Activated naive CD8-positive, alpha-beta T cell treated with anti-CD3 and anti-CD28 coated beads for 36 hours (primary cell): Measurements from ENCODE around the gene NTN5. TPM values are rescaled to one million over a fixed set of nuclear protein-coding genes. Genes with fewer than 3 reads are reported as not detected.
"Not testable (repeated sequence)": the region's sequence is repeated elsewhere in the genome, so short reads cannot be mapped to it uniquely, and the experiment has no call there.

ENCODE experiments used
- DNase-seq: peaks from one replicate; pipeline ENCODE4 v3.0.0; 2021
- H3K27ac Mint-ChIP-seq: one replicate; pipeline ENCODE4 v1.8.0; 2022; ENCODE audit warnings: mild to moderate bottlenecking, moderate library complexity, mixed read lengths
- H3K27me3 Mint-ChIP-seq: one replicate; pipeline ENCODE4 v1.8.0; 2022; ENCODE audit warnings: mild to moderate bottlenecking, mixed read lengths
- H3K36me3 Mint-ChIP-seq: one replicate; pipeline ENCODE4 v1.8.0; 2021; ENCODE audit warnings: mild to moderate bottlenecking, mixed read lengths
- H3K4me1 Mint-ChIP-seq: one replicate; pipeline ENCODE4 v1.8.0; 2021; ENCODE audit warnings: mixed read lengths
- H3K4me3 Mint-ChIP-seq: one replicate; pipeline ENCODE4 v1.8.0; 2022; ENCODE audit warnings: mild to moderate bottlenecking, moderate library complexity, mixed read lengths
- H3K9me3 Mint-ChIP-seq: one replicate; pipeline ENCODE4 v1.8.0; 2022; ENCODE audit warnings: mixed read lengths
- total RNA-seq, 2 experiments: library from RNA; stranded (reverse); gene quantifications; one replicate each; pipeline ENCODE4 v1.2.3, GENCODE V29; 2021

NTN5 gene
- total RNA-seq, 2 experiments from 2014 or later, result 0.21 to 0.24 TPM

GRCh38 chr19:48634424-48635262 is 38.2 kb downstream of the NTN5 start:
- Mint-ChIP-seq H3K9me3 (no peaks in the 10 kb centered on the region), H3K36me3 (peaks cover 12% of the 10 kb centered on the region), H3K27me3 (no peaks in the 10 kb centered on the region), H3K27ac (peak overlapping the region; percentile 85), H3K4me1 (peaks cover 48% of the 10 kb centered on the region), H3K4me3 (peak overlapping the region; percentile 77)
- peak; percentile 91 for DNase-seq

DNA sequence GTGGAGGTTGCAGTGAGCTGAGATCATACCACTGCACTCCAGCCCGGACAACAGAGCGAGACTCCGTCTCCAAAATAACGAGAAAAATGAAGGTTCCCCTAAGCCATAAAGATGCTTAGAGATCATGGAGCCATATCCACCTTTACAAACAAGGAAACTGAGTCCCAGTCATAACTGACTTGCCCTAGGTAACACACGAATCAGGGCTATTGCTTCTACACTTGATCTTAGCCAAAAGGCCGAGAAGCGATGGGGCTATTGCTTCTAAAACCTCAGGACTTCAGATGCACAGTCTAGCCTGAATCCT is 38.8 kb downstream of the NTN5 start:
- H3K4me3 Mint-ChIP-seq, result peak overlapping the region; percentile 77
- peaks cover 43% of the 10 kb centered on the region for H3K4me1 Mint-ChIP-seq
- H3K36me3 Mint-ChIP-seq, result peaks cover 12% of the 10 kb centered on the region
- no peak for DNase-seq
- H3K9me3 Mint-ChIP-seq, result no peaks in the 10 kb centered on the region
- peak overlapping the region; percentile 85 for H3K27ac Mint-ChIP-seq
- no peaks in the 10 kb centered on the region for H3K27me3 Mint-ChIP-seq

GRCh38 chr19:48633148-48634035 is 39.4 kb downstream of the NTN5 start:
- peaks cover 6% of the 10 kb centered on the region for H3K36me3 Mint-ChIP-seq
- no peaks in the 10 kb centered on the region for H3K9me3 Mint-ChIP-seq
- H3K4me3 Mint-ChIP-seq, result peak overlapping the region; percentile 77
- no peaks in the 10 kb centered on the region for H3K27me3 Mint-ChIP-seq
- H3K27ac Mint-ChIP-seq, result peak overlapping the region; percentile 85
- H3K4me1 Mint-ChIP-seq, result peaks cover 37% of the 10 kb centered on the region
- no peak for DNase-seq

GRCh38 chr19:48632692-48633147 is 40.1 kb downstream of the NTN5 start:
- DNase-seq, result no peak
- Mint-ChIP-seq H3K9me3 (no peaks in the 10 kb centered on the region), H3K36me3 (peaks cover 5% of the 10 kb centered on the region), H3K27ac (peak overlapping the region; percentile 85), H3K4me3 (peak overlapping the region; percentile 40), H3K4me1 (peaks cover 31% of the 10 kb centered on the region), H3K27me3 (no peaks in the 10 kb centered on the region)

DNA sequence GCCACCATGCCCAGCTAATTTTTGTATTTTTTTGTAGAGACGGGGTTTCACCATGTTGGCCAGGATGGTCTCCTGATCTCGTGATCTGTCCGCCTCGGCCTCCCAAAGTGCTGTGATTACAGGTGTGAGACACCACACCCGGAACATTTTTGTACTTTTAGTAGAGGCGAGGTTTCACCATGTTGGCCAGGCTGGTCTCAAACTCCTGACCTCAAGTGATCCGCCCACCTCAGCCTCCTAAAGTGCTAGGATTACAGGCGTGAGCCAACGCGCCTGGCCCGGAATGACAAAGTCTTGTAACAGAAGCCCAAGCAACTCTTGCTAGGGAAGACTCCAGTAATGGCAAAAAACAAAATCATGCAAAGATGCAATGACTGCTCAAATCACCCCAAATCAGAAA is 40.5 kb downstream of the NTN5 start:
- not testable (repeated sequence) for H3K27me3 Mint-ChIP-seq, H3K9me3 Mint-ChIP-seq, H3K36me3 Mint-ChIP-seq, DNase-seq
- Mint-ChIP-seq H3K4me1 (peaks cover 29% of the 10 kb centered on the region), H3K27ac (peak overlapping the region; percentile 38), H3K4me3 (peak overlapping the region; percentile 40)

GRCh38 chr19:48631225-48631624 is 41.6 kb downstream of the NTN5 start:
- no peak overlapping the region for H3K4me3 Mint-ChIP-seq
- no peaks in the 10 kb centered on the region for H3K9me3 Mint-ChIP-seq
- H3K36me3 Mint-ChIP-seq, result peaks cover 5% of the 10 kb centered on the region
- no peaks in the 10 kb centered on the region for H3K27me3 Mint-ChIP-seq
- DNase-seq, result no peak
- H3K4me1 Mint-ChIP-seq, result peaks cover 32% of the 10 kb centered on the region
- H3K27ac Mint-ChIP-seq, result peak overlapping the region; percentile 45

DNA sequence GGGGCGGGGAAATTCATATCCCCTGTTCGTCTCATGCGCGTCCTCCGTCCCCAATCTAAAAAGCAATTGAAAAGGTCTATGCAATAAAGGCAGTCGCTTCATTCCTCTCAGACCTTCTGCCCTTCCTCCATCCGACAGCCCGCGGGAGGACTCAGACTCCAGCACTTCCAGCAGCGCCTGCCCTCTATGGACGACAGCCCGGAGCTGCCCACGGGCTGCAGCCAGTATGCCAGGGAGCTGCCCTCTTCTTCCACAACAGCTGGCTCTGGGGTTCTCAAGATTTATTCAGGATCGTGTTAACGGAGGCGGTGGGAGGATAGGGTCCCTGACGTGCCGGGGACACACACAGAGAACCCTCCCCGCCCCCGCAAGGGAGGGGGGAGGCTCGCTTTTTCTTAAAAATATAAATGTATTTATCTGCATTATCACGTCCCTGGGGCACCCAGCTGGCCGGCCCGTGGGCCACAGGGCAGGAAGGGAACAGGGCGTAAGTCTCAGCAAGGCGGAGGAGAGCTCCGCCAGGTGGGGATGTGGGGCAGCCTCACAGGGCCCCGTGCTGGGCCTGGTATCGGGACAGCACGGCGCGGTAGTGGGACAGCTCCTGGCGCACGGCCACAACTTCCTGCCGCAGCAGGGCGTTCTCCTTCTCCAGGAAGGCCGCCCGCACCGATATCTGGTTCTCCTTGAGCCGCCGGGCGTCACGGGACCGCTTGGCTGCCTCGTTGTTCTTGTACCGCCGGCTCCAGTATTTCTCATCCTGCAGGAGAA is 42.3 kb downstream of the NTN5 start:
- peak overlapping the region; percentile 65 for H3K27ac Mint-ChIP-seq
- peaks cover 29% of the 10 kb centered on the region for H3K4me1 Mint-ChIP-seq
- DNase-seq, result no peak
- peaks cover 5% of the 10 kb centered on the region for H3K36me3 Mint-ChIP-seq
- no peaks in the 10 kb centered on the region for H3K9me3 Mint-ChIP-seq
- no peak overlapping the region for H3K4me3 Mint-ChIP-seq
- H3K27me3 Mint-ChIP-seq, result no peaks in the 10 kb centered on the region

DNA sequence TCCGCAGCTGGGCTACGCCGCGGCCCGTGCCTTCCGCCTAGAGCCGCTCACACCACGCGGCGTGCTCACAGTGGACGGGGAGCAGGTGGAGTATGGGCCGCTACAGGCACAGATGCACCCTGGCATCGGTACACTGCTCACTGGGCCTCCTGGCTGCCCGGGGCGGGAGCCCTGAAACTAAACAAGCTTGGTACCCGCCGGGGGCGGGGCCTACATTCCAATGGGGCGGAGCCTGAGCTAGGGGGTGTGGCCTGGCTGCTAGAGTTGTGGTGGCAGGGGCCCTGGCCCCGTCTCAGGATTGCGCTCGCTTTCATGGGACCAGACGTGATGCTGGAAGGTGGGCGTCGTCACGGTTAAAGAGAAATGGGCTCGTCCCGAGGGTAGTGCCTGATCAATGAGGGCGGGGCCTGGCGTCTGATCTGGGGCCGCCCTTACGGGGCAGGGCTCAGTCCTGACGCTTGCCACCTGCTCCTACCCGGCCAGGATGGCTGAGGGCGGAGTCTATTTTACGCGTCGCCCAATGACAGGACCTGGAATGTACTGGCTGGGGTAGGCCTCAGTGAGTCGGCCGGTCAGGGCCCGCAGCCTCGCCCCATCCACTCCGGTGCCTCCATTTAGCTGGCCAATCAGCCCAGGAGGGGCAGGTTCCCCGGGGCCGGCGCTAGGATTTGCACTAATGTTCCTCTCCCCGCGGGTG is 43.1 kb downstream of the NTN5 start:
- Mint-ChIP-seq H3K27me3 (no peaks in the 10 kb centered on the region), H3K4me1 (peaks cover 30% of the 10 kb centered on the region), H3K27ac (no peak overlapping the region), H3K9me3 (no peaks in the 10 kb centered on the region), H3K36me3 (peaks cover 5% of the 10 kb centered on the region), H3K4me3 (no peak overlapping the region)
- DNase-seq, result no peak

GRCh38 chr19:48629297-48629598 is 43.6 kb downstream of the NTN5 start:
- Mint-ChIP-seq H3K36me3 (peaks cover 5% of the 10 kb centered on the region), H3K9me3 (no peaks in the 10 kb centered on the region), H3K27me3 (no peaks in the 10 kb centered on the region), H3K27ac (no peak overlapping the region), H3K4me1 (peaks cover 30% of the 10 kb centered on the region), H3K4me3 (no peak overlapping the region)
- no peak for DNase-seq

- DNase-seq, result no peak
- H3K4me3 Mint-ChIP-seq, result no peak overlapping the region
- H3K27ac Mint-ChIP-seq, result no peak overlapping the region
- H3K9me3 Mint-ChIP-seq, result no peaks in the 10 kb centered on the region
- H3K36me3 Mint-ChIP-seq, result peaks cover 7% of the 10 kb centered on the region
- no peaks in the 10 kb centered on the region for H3K27me3 Mint-ChIP-seq
- peaks cover 29% of the 10 kb centered on the region for H3K4me1 Mint-ChIP-seq
Measured at GRCh38 chr19:48628486-48629296, 44.1 kb downstream of the NTN5 start.

DNA sequence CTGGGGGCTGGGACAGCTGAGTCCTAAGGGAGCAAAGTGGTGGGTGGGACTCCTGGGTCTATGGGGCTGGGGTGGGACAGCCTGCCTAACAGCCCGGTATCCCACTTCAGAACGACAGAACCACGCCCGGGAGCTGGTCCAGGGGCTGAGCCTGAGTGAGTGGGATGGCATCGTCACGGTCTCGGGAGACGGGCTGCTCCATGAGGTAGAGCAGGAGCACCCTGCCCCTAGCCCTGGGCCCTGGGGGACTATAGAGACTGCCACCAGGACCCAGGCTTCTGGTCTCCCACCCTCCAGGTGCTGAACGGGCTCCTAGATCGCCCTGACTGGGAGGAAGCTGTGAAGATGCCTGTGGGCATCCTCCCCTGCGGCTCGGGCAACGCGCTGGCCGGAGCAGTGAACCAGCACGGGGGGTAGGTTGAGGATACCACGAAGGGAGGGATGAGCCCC is 44.9 kb downstream of the NTN5 start:
- no peak overlapping the region for H3K27ac Mint-ChIP-seq
- H3K4me1 Mint-ChIP-seq, result peaks cover 29% of the 10 kb centered on the region
- H3K4me3 Mint-ChIP-seq, result no peak overlapping the region
- peaks cover 12% of the 10 kb centered on the region for H3K36me3 Mint-ChIP-seq
- H3K9me3 Mint-ChIP-seq, result no peaks in the 10 kb centered on the region
- no peak for DNase-seq
- no peaks in the 10 kb centered on the region for H3K27me3 Mint-ChIP-seq

DNA sequence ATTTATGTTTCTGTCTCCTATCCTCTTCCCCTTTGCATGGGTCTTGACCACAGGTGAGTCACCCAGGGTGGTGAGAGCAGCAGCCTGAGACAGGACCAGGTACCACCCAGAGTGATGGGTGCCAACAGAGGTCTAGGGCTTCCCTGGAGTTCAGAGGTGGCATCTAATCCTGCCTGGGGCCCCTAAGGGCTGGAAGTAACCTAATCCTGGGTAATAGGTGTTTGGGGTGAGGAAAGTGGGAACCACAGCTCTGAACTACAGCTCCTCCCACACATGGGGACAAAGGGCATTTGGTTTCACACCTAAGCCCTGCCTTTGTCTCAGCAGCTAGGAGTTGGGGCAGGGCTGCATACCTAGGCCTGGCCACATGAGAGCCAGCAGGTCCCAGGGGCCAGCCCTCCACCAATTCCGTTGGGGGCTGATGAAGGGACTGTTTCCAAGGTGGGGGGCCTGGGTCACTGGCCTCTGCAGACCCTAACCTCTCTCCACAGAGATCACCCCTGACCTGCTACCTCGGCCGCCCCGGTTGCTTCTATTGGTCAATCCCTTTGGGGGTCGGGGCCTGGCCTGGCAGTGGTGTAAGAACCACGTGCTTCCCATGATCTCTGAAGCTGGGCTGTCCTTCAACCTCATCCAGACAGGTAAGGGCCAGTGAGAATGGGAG is 45.5 kb downstream of the NTN5 start:
- Mint-ChIP-seq H3K4me1 (peaks cover 27% of the 10 kb centered on the region), H3K36me3 (peaks cover 12% of the 10 kb centered on the region), H3K27me3 (no peaks in the 10 kb centered on the region), H3K4me3 (peak overlapping the region; percentile 25), H3K9me3 (no peaks in the 10 kb centered on the region), H3K27ac (peak overlapping the region; percentile 65)
- no peak for DNase-seq

- Mint-ChIP-seq H3K4me1 (peaks cover 32% of the 10 kb centered on the region), H3K27ac (no peak overlapping the region), H3K9me3 (no peaks in the 10 kb centered on the region), H3K36me3 (peaks cover 17% of the 10 kb centered on the region), H3K4me3 (no peak overlapping the region), H3K27me3 (no peaks in the 10 kb centered on the region)
- DNase-seq, result no peak
Measured at GRCh38 chr19:48625891-48626327, 46.9 kb downstream of the NTN5 start.
